ENCODE data around the gene FBN2.

The FBN2 gene

DNA sequence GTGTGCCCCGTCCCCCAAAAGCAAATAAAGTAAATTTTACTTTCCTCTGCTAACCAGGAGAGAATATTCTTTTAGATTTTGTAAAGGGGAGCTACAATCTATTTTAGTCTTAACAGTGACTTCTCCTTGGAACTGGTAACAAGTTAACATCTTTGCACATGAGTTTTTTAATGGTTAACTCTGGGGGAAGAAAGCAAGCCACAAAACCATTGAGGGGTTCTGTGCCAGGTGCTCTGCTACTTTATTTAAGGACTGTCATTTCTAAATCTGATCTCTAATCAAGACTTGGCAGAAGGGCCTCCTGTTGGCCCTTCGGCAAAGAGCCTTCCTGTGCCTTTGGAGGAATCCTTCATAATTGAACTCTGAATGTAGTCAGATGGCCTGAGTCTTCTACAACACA is 301.0 kb downstream of the FBN2 start:
- no peak for DNase-seq

DNA sequence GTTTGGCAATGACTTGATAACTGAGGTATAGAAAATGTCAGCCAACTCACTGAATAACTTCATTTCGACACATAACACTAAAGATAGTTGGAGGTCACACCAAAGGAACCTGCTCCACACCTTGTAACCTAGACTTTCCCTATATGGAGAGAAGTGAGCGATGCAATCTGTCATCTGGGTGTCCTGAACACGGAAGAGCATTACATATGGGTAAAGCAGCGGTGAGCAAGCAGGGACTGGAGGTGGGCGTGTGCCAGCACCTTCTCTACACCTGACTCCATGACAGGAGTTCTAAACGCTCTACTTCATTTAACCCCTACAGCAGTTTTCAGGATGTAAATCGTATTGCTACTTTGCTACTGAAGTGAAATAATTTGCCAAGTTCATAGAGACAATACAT is 301.7 kb downstream of the FBN2 start:
- no peak for DNase-seq

DNA sequence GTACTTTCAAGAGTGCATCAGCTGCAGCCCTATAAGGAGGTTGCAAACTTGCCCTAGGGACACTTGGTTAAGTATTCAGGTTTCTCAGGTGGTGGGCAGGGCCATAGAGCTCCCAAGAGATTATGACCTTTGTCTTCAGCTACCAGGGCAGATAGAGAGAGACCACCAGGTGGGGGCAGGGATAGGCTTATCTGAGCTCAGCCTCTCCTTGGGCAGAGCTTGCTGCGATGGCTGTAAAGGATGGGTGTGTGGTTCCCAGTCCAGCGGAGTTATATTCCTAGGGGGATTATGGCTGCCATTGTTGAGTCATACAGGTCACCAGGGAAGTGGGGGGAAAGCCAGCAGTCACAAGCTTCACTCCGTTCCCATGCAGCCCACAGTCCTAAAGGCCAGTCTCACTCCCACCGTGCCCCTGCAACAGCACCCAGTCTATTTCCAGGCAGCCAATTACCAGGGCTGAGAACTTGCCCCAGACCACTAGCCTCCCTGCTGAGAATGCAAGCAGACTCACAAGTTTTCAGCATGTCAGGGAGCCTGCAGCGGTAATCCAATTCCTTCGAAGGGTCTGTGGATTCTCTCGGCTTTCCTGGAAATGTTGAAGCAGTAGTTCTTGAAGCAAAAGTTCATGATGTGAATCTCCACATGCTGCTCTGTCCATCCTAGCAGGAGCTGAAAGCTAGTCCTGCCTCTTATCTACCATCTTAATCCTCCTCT is 303.0 kb downstream of the FBN2 start:
- DNase-seq: no peak

DNA sequence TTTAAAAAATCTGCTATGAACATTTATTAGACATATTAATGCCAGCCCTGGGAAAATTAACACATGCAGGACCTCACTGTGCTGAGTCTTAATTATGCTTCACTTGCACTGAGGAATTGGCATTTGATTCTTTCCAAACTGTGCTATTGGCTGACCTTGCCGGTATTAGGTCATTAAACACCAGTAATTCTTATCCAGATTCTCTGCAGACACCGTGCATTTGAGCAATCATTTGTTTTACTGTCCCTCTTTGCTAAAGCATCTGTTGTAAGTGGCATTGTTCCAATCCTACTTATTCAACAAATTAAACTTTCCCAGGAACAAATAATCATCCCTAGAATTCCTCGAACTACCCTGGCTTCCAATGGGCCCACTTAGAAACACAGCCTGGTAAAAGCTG is 309.5 kb downstream of the FBN2 start:
- DNase-seq: no peak

DNA sequence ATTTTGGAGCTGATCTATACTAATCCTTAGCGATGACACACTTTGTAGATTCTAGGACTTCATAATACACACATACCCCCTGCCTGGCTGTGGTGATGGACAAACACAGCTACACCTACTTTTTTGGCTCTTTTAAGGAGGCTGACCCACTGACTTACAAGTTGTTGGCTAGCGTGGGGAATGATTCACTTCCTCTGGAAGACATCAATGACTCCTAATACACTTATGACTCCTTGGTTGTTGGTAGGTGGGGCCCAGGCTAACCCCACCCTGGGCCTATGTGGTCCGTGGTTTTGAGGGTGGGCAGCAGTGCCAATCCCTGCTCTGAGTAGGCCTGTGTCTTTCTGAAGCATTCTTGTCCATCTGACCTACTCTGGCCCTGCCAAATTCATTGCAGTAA is 310.0 kb downstream of the FBN2 start:
- no peak for DNase-seq

DNA sequence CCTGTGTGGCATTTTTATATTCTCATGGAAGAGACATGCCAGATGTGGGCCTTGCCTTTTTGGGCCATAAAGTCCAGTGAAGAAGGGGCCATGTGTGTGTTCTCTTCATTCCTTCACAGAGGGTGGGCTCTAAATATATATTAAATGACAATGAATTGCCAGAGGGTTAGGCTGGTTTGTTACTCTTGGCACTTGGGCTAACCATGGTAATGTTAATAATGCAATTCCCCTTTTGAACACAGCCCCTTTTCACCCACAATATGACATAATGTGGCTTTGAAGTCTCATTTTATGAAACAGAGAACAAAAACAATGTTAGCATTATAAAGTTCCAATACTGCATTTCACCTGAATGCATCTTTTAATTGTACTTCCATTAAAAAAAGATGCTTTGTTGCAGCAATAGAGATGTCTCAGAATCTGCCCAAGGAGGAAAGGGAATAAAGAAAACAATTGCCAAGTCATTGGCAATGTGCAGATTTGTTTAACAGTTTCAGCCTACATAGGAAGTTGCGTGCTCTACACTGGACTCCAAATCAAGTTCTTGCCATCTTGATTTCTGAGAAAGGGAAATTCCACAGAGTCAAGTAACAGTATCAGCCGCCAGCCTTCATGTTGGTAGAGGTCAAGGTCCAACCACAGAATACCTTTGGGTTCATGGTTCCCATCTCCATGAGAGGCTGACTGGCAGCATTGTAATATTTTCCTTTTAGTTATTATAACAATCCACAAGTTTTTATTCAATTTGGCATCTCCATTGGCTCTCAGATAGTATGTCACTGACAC is 312.6 kb downstream of the FBN2 start:
- DNase-seq: no peak

- no peak for DNase-seq
Measured at GRCh38 chr5:128224336-128224735, 313.7 kb downstream of the FBN2 start.

DNA sequence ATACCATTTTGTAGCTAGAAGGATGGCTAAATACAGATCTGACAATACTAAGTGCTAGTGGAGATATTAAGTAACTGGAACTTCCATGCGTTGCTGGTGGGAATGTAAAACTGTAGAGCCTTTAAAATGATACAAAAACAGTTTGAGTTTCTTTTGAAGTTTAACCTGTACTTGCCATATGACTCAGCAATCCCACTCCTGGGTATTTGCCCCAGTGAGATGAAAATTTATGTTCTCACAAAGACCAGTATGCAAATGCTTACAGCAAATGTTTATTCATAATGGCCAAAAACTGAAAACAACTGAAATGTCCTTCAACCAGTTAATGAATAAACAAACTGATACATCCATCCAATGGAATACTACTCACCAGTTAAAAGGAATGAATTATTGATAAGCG is 317.2 kb downstream of the FBN2 start:
- no peak for DNase-seq

- DNase-seq: no peak
Measured at GRCh38 chr5:128216860-128217531, 321.0 kb downstream of the FBN2 start.

DNA sequence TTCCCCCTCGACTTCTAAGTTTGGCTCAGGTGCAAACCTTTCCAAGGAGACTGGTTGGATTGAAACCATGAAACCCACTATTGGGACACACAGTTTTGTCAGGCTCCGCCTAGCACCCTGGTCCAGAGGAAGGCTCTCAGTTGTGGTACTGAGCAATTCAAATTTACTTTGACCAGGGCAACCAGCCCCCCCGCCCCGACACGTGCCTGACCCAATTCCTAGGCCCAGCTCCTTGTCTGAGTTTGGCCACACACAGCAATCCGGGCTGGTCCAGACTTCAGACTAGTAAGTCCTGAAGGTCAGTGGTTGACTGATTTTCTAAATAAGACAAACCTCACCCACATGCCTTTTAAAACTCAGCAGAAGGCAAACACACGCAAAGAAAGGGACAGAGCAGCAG is 321.8 kb downstream of the FBN2 start:
- DNase-seq: no peak

DNA sequence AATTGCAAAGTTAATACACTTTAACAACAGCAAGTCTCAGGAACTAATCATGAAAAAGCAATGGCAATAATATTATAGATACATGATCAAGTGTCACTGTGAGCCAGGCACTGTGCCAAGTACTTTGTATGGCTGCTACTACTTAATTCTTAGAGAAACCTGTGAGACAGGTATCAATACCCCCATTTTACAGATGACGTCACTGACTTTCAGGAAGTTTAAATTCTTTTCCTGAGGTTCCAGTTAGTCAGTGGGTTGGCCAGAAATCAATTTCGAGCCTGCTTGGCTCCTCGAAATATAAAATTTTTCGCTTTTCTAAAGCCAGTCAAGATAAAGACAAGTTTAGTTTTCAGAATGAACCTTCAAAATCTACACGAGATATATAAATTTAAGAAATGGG is 324.2 kb downstream of the FBN2 start:
- no peak for DNase-seq

- no peak for DNase-seq
Measured at GRCh38 chr5:128213340-128213739, 324.7 kb downstream of the FBN2 start.

- no peak for DNase-seq
Measured at GRCh38 chr5:128212191-128212806, 325.7 kb downstream of the FBN2 start.

DNA sequence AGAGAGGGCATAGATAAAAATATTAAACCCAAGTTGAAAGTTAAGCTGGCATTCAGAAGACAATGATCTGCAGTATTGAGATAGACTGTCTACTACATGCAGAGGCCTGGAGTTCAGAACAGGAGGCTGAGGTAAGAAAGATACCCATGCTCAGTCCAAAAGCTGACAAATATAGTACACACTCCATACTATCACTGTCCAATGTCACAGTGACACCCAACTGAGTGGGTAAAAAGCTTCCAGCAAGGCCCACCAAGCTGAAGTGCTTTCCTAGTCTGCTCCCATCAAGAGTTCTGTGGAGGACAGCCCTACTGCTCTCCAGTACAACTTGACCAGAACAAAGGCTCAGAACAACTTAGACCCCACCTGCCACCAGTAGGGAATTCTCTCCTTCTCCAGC is 329.6 kb downstream of the FBN2 start:
- DNase-seq: no peak

All from activated CD4-positive, alpha-beta T cell treated with anti-CD3 and anti-CD28 coated beads for 1 hour (primary cell).